ENCODE data around the gene ST3GAL4.

The ST3GAL4 gene

GRCh38 chr11:126418887-126419286 is 63.4 kb downstream of the ST3GAL4 start:
- TF ChIP-seq REST (IDR thresholded peaks at IDR 0.05; ENCODE audit: insufficient read depth in 1 of 2, low read depth in 2 of 2, low read length in 2 of 2) (no peak), TAF1 (IDR thresholded peaks at IDR 0.05; ENCODE audit: borderline replicate concordance, insufficient read depth, low read length) (no peak), FOXP2 (optimal IDR thresholded peaks at IDR 0.05; ENCODE audit: borderline replicate concordance, extremely low read depth, extremely low read length, insufficient read depth) (no peak), POLR2AphosphoS5 (IDR thresholded peaks at IDR 0.05; ENCODE audit: low read depth, low read length) (no peak), SIN3A (IDR thresholded peaks at IDR 0.05; ENCODE audit: borderline replicate concordance, insufficient read depth, low read length) (no peak)

GRCh38 chr11:126419801-126420697 is 64.6 kb downstream of the ST3GAL4 start:
- TF ChIP-seq SIN3A (IDR thresholded peaks at IDR 0.05; ENCODE audit: borderline replicate concordance, insufficient read depth, low read length) (no peak), TAF1 (IDR thresholded peaks at IDR 0.05; ENCODE audit: borderline replicate concordance, insufficient read depth, low read length) (no peak), FOXP2 (optimal IDR thresholded peaks at IDR 0.05; ENCODE audit: borderline replicate concordance, extremely low read depth, extremely low read length, insufficient read depth) (no peak), POLR2AphosphoS5 (IDR thresholded peaks at IDR 0.05; ENCODE audit: low read depth, low read length) (no peak), REST (IDR thresholded peaks at IDR 0.05; ENCODE audit: insufficient read depth in 1 of 2, low read depth in 2 of 2, low read length in 2 of 2) (no peak)

GRCh38 chr11:126420698-126421256 is 65.3 kb downstream of the ST3GAL4 start:
- TF ChIP-seq SIN3A (IDR thresholded peaks at IDR 0.05; ENCODE audit: borderline replicate concordance, insufficient read depth, low read length), result no peak
- no peak for TF ChIP-seq REST (IDR thresholded peaks at IDR 0.05; ENCODE audit: insufficient read depth in 1 of 2, low read depth in 2 of 2, low read length in 2 of 2)
- no peak for TF ChIP-seq POLR2AphosphoS5 (IDR thresholded peaks at IDR 0.05; ENCODE audit: low read depth, low read length)
- no peak for TF ChIP-seq TAF1 (IDR thresholded peaks at IDR 0.05; ENCODE audit: borderline replicate concordance, insufficient read depth, low read length)
- TF ChIP-seq FOXP2 (optimal IDR thresholded peaks at IDR 0.05; ENCODE audit: borderline replicate concordance, extremely low read depth, extremely low read length, insufficient read depth), result no peak

- no peak for TF ChIP-seq SIN3A (IDR thresholded peaks at IDR 0.05; ENCODE audit: borderline replicate concordance, insufficient read depth, low read length)
- TF ChIP-seq FOXP2 (optimal IDR thresholded peaks at IDR 0.05; ENCODE audit: borderline replicate concordance, extremely low read depth, extremely low read length, insufficient read depth), result no peak
- no peak for TF ChIP-seq POLR2AphosphoS5 (IDR thresholded peaks at IDR 0.05; ENCODE audit: low read depth, low read length)
- no peak for TF ChIP-seq TAF1 (IDR thresholded peaks at IDR 0.05; ENCODE audit: borderline replicate concordance, insufficient read depth, low read length)
- TF ChIP-seq REST (IDR thresholded peaks at IDR 0.05; ENCODE audit: insufficient read depth in 1 of 2, low read depth in 2 of 2, low read length in 2 of 2), result no peak
Measured at GRCh38 chr11:126421271-126421671, 65.8 kb downstream of the ST3GAL4 start.

All from PFSK-1 (cell line).